ENCODE data around the gene C16orf90.

DNA sequence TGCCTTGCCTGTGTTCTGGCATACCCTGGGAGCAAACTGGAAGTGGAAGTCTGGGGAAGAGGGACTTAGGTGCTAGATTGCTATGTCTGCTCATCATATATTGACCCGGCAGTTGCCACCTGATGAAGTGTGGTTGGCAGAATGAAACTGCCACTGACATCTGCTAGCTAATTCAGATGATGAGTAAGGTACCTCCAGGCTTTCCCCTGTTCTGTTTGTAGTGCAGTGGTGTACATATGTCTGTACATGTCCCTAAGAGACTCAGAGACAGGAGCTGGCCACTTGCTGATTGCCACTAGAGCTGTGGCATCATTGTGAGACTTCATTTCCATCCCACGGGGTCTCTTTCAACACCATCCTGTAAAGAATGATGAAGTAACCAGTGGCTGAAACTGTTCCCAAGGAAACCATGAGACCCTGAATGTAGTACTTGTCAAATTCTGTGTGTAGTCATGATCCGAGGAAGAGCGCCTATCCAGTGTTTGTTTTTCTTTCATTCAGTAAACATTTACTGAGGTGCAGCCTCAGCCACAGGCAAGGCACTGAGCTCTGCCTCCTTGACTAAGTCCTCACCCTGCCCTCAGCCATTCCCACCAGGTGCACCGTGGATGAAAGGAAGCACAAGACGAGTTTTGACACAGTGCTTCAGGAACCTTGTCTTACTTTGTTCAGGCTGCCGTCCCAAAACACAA is 18.7 kb upstream of the C16orf90 start:
- TF ChIP-seq, protein P1, sequence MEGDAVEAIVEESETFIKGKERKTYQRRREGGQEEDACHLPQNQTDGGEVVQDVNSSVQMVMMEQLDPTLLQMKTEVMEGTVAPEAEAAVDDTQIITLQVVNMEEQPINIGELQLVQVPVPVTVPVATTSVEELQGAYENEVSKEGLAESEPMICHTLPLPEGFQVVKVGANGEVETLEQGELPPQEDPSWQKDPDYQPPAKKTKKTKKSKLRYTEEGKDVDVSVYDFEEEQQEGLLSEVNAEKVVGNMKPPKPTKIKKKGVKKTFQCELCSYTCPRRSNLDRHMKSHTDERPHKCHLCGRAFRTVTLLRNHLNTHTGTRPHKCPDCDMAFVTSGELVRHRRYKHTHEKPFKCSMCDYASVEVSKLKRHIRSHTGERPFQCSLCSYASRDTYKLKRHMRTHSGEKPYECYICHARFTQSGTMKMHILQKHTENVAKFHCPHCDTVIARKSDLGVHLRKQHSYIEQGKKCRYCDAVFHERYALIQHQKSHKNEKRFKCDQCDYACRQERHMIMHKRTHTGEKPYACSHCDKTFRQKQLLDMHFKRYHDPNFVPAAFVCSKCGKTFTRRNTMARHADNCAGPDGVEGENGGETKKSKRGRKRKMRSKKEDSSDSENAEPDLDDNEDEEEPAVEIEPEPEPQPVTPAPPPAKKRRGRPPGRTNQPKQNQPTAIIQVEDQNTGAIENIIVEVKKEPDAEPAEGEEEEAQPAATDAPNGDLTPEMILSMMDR (IDR thresholded peaks at IDR 0.05; ENCODE audit: borderline replicate concordance, extremely low read depth, low read length, poor library complexity, severe bottlenecking): no peak
- TF ChIP-seq EZH2 (IDR thresholded peaks at IDR 0.05; ENCODE audit: borderline replicate concordance, low read depth, low read length, severe bottlenecking): no peak
